Nephron (organoid): Measurements from ENCODE around the gene AFDN.

Experiments used
- H3K27ac Mint-ChIP-seq, 3 experiments: 2 replicates each; pipeline ENCODE4 v1.8.0; 2020; ENCODE audit warnings: mixed read lengths in 3 of 3, mild to moderate bottlenecking in 2 of 3, moderate library complexity in 1 of 3
- H3K27me3 Mint-ChIP-seq: 2 replicates; pipeline ENCODE4 v1.8.0; 2021; ENCODE audit warnings: low read depth, mild to moderate bottlenecking, moderate library complexity, mixed read lengths
- H3K36me3 Mint-ChIP-seq: 2 replicates; pipeline ENCODE4 v1.8.0; 2020; ENCODE audit warnings: low read depth, mixed read lengths
- H3K4me1 Mint-ChIP-seq: 2 replicates; pipeline ENCODE4 v1.8.0; 2020; ENCODE audit warnings: mixed read lengths
- H3K4me3 Mint-ChIP-seq, 3 experiments: 2 replicates each; pipeline ENCODE4 v1.8.0; 2020; ENCODE audit warnings: mild to moderate bottlenecking in 3 of 3, mixed read lengths in 3 of 3, moderate library complexity in 2 of 3
- H3K9me3 Mint-ChIP-seq: 2 replicates; pipeline ENCODE4 v1.8.0; 2020; ENCODE audit warnings: mixed read lengths
- CTCF ChIP-seq, 3 experiments: fragments of 200-600 bp; sonication (generic); IDR thresholded peaks; one replicate each; pipeline ENCODE4 v1.5.0; 2021; ENCODE audit warnings: antibody characterized with exemption in 3 of 3; ENCODE audit not compliant: unreplicated experiment in 3 of 3

The AFDN gene

GRCh38 chr6:167825332-167826229 lies 1.1 kb upstream of the AFDN start:
- TF ChIP-seq CTCF (IDR thresholded peaks at IDR 0.05; ENCODE audit: unreplicated experiment in 3 of 3), result no peak
- H3K4me3 Mint-ChIP-seq, result peak overlapping the region; percentile 92 to 97 (median 96)

GRCh38 chr6:167826230-167826895 lies 348 bp upstream of the AFDN start:
- no peaks in the 10 kb centered on the region for H3K9me3 Mint-ChIP-seq

More at GRCh38 chr6:167825332-167826229, 1.1 kb upstream of the AFDN start:
- peak overlapping the region; percentile 85 to 96 (median 91) for H3K27ac Mint-ChIP-seq
- peaks cover 36% of the 10 kb centered on the region for H3K4me1 Mint-ChIP-seq
- peaks cover 20% of the 10 kb centered on the region for H3K27me3 Mint-ChIP-seq
- no peaks in the 10 kb centered on the region for H3K9me3 Mint-ChIP-seq
- H3K36me3 Mint-ChIP-seq, result peaks cover 8% of the 10 kb centered on the region

GRCh38 chr6:167827583-167828324 lies 1.0 kb downstream of the AFDN start:
- Mint-ChIP-seq H3K4me3 (peak overlapping the region; percentile 95 to 99 (median 96)), H3K9me3 (no peaks in the 10 kb centered on the region), H3K27me3 (peaks cover 7% of the 10 kb centered on the region), H3K4me1 (peaks cover 49% of the 10 kb centered on the region), H3K36me3 (no peaks in the 10 kb centered on the region), H3K27ac (peak overlapping the region; percentile 85 to 96 (median 91))
- TF ChIP-seq CTCF (IDR thresholded peaks at IDR 0.05; ENCODE audit: unreplicated experiment in 3 of 3), result no peak

More at GRCh38 chr6:167826230-167826895, 348 bp upstream of the AFDN start:
- Mint-ChIP-seq H3K36me3 (peaks cover 8% of the 10 kb centered on the region), H3K4me1 (peaks cover 42% of the 10 kb centered on the region), H3K27ac (peak overlapping the region; percentile 85 to 96 (median 91)), H3K27me3 (peaks cover 16% of the 10 kb centered on the region), H3K4me3 (peak overlapping the region; percentile 92 to 97 (median 96))
- peak; percentile 31 to 54 (median 39) for TF ChIP-seq CTCF (IDR thresholded peaks at IDR 0.05; ENCODE audit: unreplicated experiment in 3 of 3)

GRCh38 chr6:167828325-167828956 lies 1.7 kb downstream of the AFDN start:
- Mint-ChIP-seq H3K36me3 (no peaks in the 10 kb centered on the region), H3K4me1 (peaks cover 56% of the 10 kb centered on the region), H3K4me3 (peak overlapping the region; percentile 95 to 99 (median 96)), H3K9me3 (no peaks in the 10 kb centered on the region), H3K27ac (peak overlapping the region; percentile 85 to 96 (median 91)), H3K27me3 (peaks cover 7% of the 10 kb centered on the region)
- no peak for TF ChIP-seq CTCF (IDR thresholded peaks at IDR 0.05; ENCODE audit: unreplicated experiment in 3 of 3)

- peaks cover 55% of the 10 kb centered on the region for H3K4me1 Mint-ChIP-seq
- H3K4me3 Mint-ChIP-seq, result peak overlapping the region; percentile 77 to 99 (median 95)
- no peaks in the 10 kb centered on the region for H3K36me3 Mint-ChIP-seq
- peaks cover 5% of the 10 kb centered on the region for H3K27me3 Mint-ChIP-seq
- TF ChIP-seq CTCF (IDR thresholded peaks at IDR 0.05; ENCODE audit: unreplicated experiment in 3 of 3), result no peak
- H3K27ac Mint-ChIP-seq, result peak overlapping the region; percentile 34 to 51 (median 37)
- H3K9me3 Mint-ChIP-seq, result no peaks in the 10 kb centered on the region
These were observed 2.8 kb downstream of the AFDN start for GRCh38 chr6:167829513-167829912.
